Tibial nerve (tissue), 4 donors: ENCODE results near the gene SMAD5. TPM values are rescaled to one million over a fixed set of nuclear protein-coding genes. Genes with fewer than 3 reads are reported as not detected.

Experiments used
- DNase-seq, 2 donors: peaks; one replicate each; pipeline ENCODE4 v3.0.0-alpha.2; 2019; ENCODE audit warnings: low spot score in 2 of 2
- H3K27ac ChIP-seq, 4 donors: fragments of 200-600 bp; sonication (generic) in 3 of 4; one replicate each; pipeline ENCODE4 v1.5.1; 2017 to 2019; ENCODE audit warnings: mild to moderate bottlenecking in 1 of 4
- H3K27me3 ChIP-seq, 2 donors: fragments of 200-600 bp; sonication (generic) in 1 of 2; one replicate each; pipeline versions ENCODE4 v1.5.1 to v1.6.0; 2017 to 2019
- H3K36me3 ChIP-seq, 3 donors: fragments of 200-600 bp; sonication (generic); one replicate each; pipeline ENCODE4 v1.5.1; 2018 to 2019
- H3K4me1 ChIP-seq, 4 donors: fragments of 200-600 bp; sonication (generic) in 3 of 4; one replicate each; pipeline ENCODE4 v1.5.1; 2017 to 2019
- H3K4me3 ChIP-seq, 4 donors: fragments of 200-600 bp; sonication (generic) in 3 of 4; one replicate each; pipeline ENCODE4 v1.5.1; 2017 to 2019; ENCODE audit warnings: mild to moderate bottlenecking in 1 of 4, moderate library complexity in 1 of 4
- H3K9me3 ChIP-seq, 4 donors: fragments of 200-600 bp; sonication (generic) in 3 of 4; one replicate each; pipeline ENCODE4 v1.5.1; 2017 to 2019
- EP300 ChIP-seq, 2 donors: sonication (generic); formaldehyde crosslinking; IDR thresholded peaks; one replicate each; pipeline ENCODE4 v1.6.1; 2017; ENCODE audit warnings: antibody characterized with exemption in 2 of 2, mild to moderate bottlenecking in 1 of 2
- POLR2A ChIP-seq, 2 donors: fragments of 450-650 bp; IDR thresholded peaks; one replicate each; pipeline ENCODE4 v1.6.1; 2017; ENCODE audit warnings: antibody characterized with exemption in 2 of 2, mild to moderate bottlenecking in 2 of 2, moderate library complexity in 2 of 2
- WGBS, 2 donors: methylation state at CpG; one replicate each; pipeline ENCODE4 v1.1.5; 2018; 5-methylcytosine and 5-hydroxymethylcytosine counted together
- total RNA-seq, 4 donors: library from RNA; depleted of rRNA; stranded (reverse); fragments of >200 nt; gene quantifications; one replicate each; pipeline ENCODE4 v1.1.0, GENCODE V29; 2016
- TF ChIP-seq, protein P1 (sequence below), 5 experiments: fragments of 200-600 bp in 3 of 5; fragments of 450-650 bp in 2 of 5; sonication (generic) in 3 of 5; IDR thresholded peaks; one replicate each; pipeline ENCODE4 v1.5.1; 2016 to 2019; ENCODE audit warnings: antibody characterized with exemption in 5 of 5, mild to moderate bottlenecking in 3 of 5, moderate library complexity in 2 of 5

Gene SMAD5
- total RNA-seq, 4 donors from 2014 or later, result 34.5 to 65.5 (median 54.3) TPM

DNA sequence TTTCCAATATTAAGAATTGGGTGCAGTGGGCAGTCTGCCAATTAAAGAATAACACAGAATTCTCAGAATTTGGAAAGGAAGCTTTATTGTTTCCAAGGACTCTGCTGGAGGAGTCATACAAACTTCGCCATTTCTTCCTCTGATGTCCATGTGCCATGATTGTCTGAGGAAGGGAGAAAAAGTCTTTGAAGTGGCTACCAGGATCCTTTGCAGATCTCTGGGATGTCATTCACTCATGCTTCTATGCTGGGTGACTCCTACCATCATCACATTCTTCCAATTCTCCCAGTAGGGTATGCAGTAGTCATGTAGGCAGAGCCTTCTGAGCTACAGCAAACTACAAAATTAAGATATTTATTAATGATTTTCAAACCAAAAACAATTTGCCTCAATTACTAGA, 3.2 kb upstream of the SMAD5 start:
- Histone ChIP-seq H3K27me3 (no peaks in the 10 kb centered on the region), H3K9me3 (no peaks in the 10 kb centered on the region), H3K36me3 (no peaks in the 10 kb centered on the region), H3K27ac (no peak overlapping the region), H3K4me1 (peaks cover 0 to 24% (median 5%) of the 10 kb centered on the region in 4 donors), H3K4me3 (no peak overlapping the region)
- TF ChIP-seq EP300 (IDR thresholded peaks at IDR 0.05), result no peak
- TF ChIP-seq POLR2A (IDR thresholded peaks at IDR 0.05), result no peak
- 43 to 46% methylated on average over 1 of the region's 1 CpG for WGBS, 2 donors
- no peak for DNase-seq

DNA sequence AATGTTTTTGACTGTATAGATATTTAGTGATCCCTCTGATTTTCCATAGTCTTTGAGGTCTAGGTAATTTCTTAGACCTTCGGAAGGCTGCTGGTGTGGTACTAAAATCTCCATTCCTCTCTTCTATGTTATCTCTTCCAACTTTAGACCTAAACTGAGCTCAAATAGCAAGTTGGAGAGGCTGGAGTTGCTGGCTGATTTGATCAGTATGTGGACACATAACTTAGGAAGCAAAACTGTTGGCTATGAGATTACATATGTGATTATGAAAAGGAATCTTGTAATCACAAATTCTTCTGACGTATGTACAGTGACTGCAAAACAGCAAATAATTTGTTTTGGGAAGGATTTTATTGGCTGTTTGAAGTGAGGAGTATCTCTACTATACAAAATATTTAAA, 2.1 kb upstream of the SMAD5 start:
- Histone ChIP-seq H3K27ac (no peak overlapping the region), H3K36me3 (no peaks in the 10 kb centered on the region), H3K4me3 (no peak overlapping the region), H3K4me1 (peaks cover 0 to 35% (median 14%) of the 10 kb centered on the region in 4 donors), H3K27me3 (no peaks in the 10 kb centered on the region), H3K9me3 (no peaks in the 10 kb centered on the region)
- WGBS, 2 donors, result 79 to 88% methylated on average over 2 of the region's 2 CpGs
- DNase-seq, result no peak
- TF ChIP-seq EP300 (IDR thresholded peaks at IDR 0.05) (no peak), POLR2A (IDR thresholded peaks at IDR 0.05) (no peak)
- TF ChIP-seq, protein P1, sequence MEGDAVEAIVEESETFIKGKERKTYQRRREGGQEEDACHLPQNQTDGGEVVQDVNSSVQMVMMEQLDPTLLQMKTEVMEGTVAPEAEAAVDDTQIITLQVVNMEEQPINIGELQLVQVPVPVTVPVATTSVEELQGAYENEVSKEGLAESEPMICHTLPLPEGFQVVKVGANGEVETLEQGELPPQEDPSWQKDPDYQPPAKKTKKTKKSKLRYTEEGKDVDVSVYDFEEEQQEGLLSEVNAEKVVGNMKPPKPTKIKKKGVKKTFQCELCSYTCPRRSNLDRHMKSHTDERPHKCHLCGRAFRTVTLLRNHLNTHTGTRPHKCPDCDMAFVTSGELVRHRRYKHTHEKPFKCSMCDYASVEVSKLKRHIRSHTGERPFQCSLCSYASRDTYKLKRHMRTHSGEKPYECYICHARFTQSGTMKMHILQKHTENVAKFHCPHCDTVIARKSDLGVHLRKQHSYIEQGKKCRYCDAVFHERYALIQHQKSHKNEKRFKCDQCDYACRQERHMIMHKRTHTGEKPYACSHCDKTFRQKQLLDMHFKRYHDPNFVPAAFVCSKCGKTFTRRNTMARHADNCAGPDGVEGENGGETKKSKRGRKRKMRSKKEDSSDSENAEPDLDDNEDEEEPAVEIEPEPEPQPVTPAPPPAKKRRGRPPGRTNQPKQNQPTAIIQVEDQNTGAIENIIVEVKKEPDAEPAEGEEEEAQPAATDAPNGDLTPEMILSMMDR (IDR thresholded peaks at IDR 0.05), result no peak

DNA sequence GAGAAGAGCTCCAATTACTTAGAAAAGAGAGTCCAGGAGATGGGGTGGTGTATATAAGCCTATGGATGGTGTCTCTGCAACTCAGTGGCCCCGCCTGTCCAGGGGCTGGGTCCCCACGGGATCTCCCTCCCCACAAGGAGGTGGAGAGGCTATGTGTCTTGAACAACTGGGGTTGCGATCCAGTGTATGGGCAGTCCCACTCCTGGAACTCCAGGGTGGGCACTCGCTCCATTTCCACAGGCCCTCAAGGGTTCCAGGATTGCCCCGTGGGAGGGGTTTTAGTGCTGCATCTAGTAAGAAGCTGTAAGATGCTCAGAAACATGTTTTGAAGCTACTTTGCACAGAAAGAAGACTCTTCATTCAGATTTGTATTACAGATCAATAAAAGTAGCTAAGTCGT, 558 bp upstream of the SMAD5 start:
- H3K4me1 ChIP-seq, result peaks cover 0 to 50% (median 16%) of the 10 kb centered on the region in 4 donors
- no peaks in the 10 kb centered on the region for H3K36me3 ChIP-seq
- no peak for TF ChIP-seq EP300 (IDR thresholded peaks at IDR 0.05)
- TF ChIP-seq POLR2A (IDR thresholded peaks at IDR 0.05), result no peak
- TF ChIP-seq, protein P1 (IDR thresholded peaks at IDR 0.05), result no peak
- H3K27ac ChIP-seq, result peak overlapping the region; percentile 93 to 98 (median 96)
- DNase-seq, result no peak
- peak overlapping the region; percentile 66 to 100 (median 87) for H3K4me3 ChIP-seq
- H3K27me3 ChIP-seq, result no peaks in the 10 kb centered on the region
- 26 to 27% methylated on average over 6 of the region's 6 CpGs for WGBS, 2 donors
- H3K9me3 ChIP-seq, result no peaks in the 10 kb centered on the region

DNA sequence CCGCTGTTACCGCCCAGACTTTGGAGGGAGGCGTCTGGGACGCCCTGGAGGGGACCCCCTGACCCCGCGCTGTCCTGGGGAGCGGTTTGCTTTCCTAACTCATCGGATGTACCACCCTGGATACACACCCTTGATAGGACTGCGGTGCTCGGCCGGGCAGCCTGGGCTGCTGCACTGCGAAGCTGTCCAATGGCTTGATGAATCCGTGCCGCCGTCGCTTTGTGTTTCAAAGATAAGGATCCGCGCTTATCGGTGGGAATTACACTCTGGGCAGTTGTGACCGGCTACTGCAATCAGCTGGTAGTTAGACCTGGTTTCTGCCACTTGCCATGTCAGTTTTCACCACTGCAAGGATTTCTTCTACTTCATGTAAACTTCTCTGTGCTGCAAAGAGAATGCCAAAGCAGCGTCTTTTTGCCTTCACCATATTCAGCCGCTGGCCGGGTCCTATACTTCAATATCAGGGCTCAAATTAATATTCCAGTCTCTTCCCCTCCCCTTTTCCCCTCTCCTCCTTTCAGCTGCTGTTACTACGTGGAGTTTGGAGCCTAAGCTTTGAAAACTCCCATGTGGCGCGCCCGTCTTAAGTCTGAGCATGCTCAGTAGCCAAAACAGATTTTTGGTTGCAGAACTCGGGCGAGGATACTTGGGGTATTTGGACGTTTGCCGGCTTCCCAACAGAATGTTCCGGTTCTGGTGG, 727 bp downstream of the SMAD5 start:
- TF ChIP-seq, protein P1 (IDR thresholded peaks at IDR 0.05), result no peak
- TF ChIP-seq EP300 (IDR thresholded peaks at IDR 0.05), result no peak
- TF ChIP-seq POLR2A (IDR thresholded peaks at IDR 0.05), result no peak
- DNase-seq, result peak in 1 of 2 donors; percentile 26
- WGBS, 2 donors, result 1 to 2% methylated on average over 18 to 28 of the region's 32 CpGs
- peak overlapping the region; percentile 66 to 100 (median 87) for H3K4me3 ChIP-seq
- H3K4me1 ChIP-seq, result peaks cover 0 to 62% (median 20%) of the 10 kb centered on the region in 4 donors
- peak overlapping the region; percentile 93 to 98 (median 96) for H3K27ac ChIP-seq
- H3K9me3 ChIP-seq, result no peaks in the 10 kb centered on the region
- no peaks in the 10 kb centered on the region for H3K27me3 ChIP-seq
- H3K36me3 ChIP-seq, result no peaks in the 10 kb centered on the region

DNA sequence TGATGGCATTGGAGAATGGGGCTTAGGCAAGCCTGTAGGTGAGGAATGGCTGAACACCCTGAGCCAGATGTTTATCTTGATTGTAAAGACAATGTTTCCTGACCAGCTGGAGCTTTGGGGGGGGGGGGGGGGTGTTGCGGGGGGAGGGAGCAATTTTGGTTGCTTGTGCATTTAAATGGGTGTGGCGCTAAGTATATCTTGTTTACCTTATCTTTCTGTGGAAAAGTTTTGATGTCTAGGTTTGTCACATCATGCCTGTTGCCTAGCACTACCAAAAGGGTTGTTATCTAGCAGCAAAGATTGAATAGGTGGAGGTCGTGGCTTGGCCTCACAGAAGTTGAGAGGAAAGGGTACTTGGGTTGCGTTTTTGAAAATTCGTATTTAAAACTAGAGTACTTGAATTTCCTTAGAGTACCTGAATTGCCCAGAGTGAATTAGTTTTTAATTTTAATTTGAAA, 1.3 kb downstream of the SMAD5 start:
- TF ChIP-seq EP300 (IDR thresholded peaks at IDR 0.05), result no peak
- Histone ChIP-seq H3K27me3 (no peaks in the 10 kb centered on the region), H3K4me1 (peaks cover 0 to 66% (median 21%) of the 10 kb centered on the region in 4 donors), H3K9me3 (no peaks in the 10 kb centered on the region), H3K27ac (peak overlapping the region; percentile 93 to 98 (median 96)), H3K4me3 (peak overlapping the region; percentile 66 to 100 (median 87)), H3K36me3 (no peaks in the 10 kb centered on the region)
- 7 to 8% methylated on average over 5 of the region's 5 CpGs for WGBS, 2 donors
- no peak for DNase-seq

DNA sequence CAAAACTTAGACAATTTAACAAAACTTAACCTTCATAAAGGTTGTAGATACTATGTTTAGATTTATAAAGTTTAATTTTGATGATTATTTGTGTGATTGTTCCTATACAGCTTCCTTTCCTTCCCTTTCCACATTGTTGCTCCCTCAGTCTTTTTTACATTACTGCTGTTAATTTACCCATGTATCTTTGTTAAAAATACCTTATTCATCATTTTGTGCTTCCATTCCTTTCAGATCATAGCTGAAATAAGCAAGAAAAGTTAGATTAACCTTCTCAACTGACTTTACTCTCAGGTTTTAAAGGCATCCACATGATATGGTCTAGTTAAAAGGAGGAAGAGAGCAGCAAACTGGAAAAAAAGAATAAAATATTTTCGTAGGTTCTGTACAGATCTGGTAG, 2.0 kb downstream of the SMAD5 start:
- Histone ChIP-seq H3K9me3 (no peaks in the 10 kb centered on the region), H3K27ac (peak overlapping the region in 1 of 4 donors; percentile 36), H3K4me1 (peaks cover 0 to 65% (median 21%) of the 10 kb centered on the region in 4 donors), H3K4me3 (peak overlapping the region in 1 of 4 donors; percentile 66), H3K36me3 (no peaks in the 10 kb centered on the region), H3K27me3 (no peaks in the 10 kb centered on the region)
- WGBS, 2 donors, result 19 to 23% methylated on average over 1 of the region's 1 CpG
- DNase-seq, result no peak
- TF ChIP-seq EP300 (IDR thresholded peaks at IDR 0.05) (no peak), POLR2A (IDR thresholded peaks at IDR 0.05) (no peak)
- TF ChIP-seq, protein P1 (IDR thresholded peaks at IDR 0.05), result no peak
